Measurements from ENCODE around the gene VSIG8. TPM values are rescaled to one million over a fixed set of nuclear protein-coding genes. Genes with fewer than 3 reads are reported as not detected.

Gene VSIG8
- total RNA-seq, 1 experiment from 2014 or later = not detected

DNA sequence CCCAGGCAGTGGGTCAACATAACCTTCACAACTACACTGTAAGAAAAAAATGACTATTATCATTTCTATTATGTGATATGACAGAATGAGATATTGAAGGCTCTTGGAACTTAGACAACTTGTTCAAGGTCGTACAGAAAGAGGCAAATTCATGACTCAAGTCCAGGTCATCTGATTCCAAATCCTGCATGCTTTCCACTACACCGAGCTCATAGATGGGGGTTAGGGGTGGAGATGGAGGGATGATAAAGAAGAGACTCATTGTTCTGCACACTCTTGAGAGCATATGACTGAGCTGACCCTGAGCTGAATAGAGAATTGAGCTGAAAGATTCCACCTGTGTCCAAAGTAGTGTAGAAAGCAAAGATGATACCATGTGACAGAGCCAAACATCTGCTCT is 57.5 kb downstream of the VSIG8 start:
- no TSS peak for BruUV-seq (replicated peaks)
- Histone ChIP-seq H3K9me3 (ENCODE audit: control insufficient read depth in 1 of 2, insufficient read depth in 1 of 2, low read depth in 1 of 2, low read length in 2 of 2) (no peaks in the 10 kb centered on the region), H4K20me1 (ENCODE audit: insufficient read depth) (no peaks in the 10 kb centered on the region), H3K27ac (ENCODE audit: low read depth, low read length) (no peak overlapping the region), H3K4me3 (replicated peaks in 1 of 2; ENCODE audit: low read depth in 1 of 2, low read length in 2 of 2) (no peak overlapping the region), H3K9ac (ENCODE audit: low read length) (no peak overlapping the region), H3K79me2 (ENCODE audit: insufficient read depth, low read length) (no peaks in the 10 kb centered on the region), H2AFZ (ENCODE audit: low read depth, low read length, poor library complexity, severe bottlenecking) (no peak overlapping the region), H3K9me2 (ENCODE audit: insufficient read depth) (no peaks in the 10 kb centered on the region; the same call in 1 of the 2 replicates), H3K27me3 (ENCODE audit: insufficient read depth, low read length) (peaks cover under 1% of the 10 kb centered on the region; the same call in 1 of the 2 replicates), H3K4me2 (ENCODE audit: low read length) (no peak overlapping the region), H3K4me1 (ENCODE audit: control insufficient read depth in 1 of 2, insufficient read depth in 2 of 2, low read length in 2 of 2) (no peaks in the 10 kb centered on the region), H3K36me3 (ENCODE audit: control insufficient read depth in 1 of 2, insufficient read depth in 2 of 2, low read length in 2 of 2) (no peaks in the 10 kb centered on the region)
- ATAC-seq = no peak
- intact Hi-C loops (cut with micrococcal nuclease) = no loop called here
- RAD21 ChIA-PET (ENCODE audit: low non-redundant PET in 1 of 2, low total read pairs in 2 of 2, uncharacterized antibody in 2 of 2, unreplicated experiment in 2 of 2) = no interaction called here
- DNase-seq (ENCODE audit: low read depth, low spot score) = no peak
- POLR2A ChIA-PET = no interaction called here
- no peak for TF ChIP-seq FOSL1 (IDR thresholded peaks at IDR 0.05; ENCODE audit: low read depth)
- no peak for TF ChIP-seq CBX3 (IDR thresholded peaks at IDR 0.05; ENCODE audit: low read depth)
- TF ChIP-seq, protein P1, sequence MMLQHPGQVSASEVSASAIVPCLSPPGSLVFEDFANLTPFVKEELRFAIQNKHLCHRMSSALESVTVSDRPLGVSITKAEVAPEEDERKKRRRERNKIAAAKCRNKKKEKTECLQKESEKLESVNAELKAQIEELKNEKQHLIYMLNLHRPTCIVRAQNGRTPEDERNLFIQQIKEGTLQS (IDR thresholded peaks at IDR 0.05) = no peak
- TF ChIP-seq SP1 (IDR thresholded peaks at IDR 0.05; ENCODE audit: low read depth) = no peak
- no peak for TF ChIP-seq EZH2phosphoT487 (IDR thresholded peaks at IDR 0.05; ENCODE audit: borderline replicate concordance)
- TF ChIP-seq SRF (IDR thresholded peaks at IDR 0.05; ENCODE audit: low read depth) = no peak
- TF ChIP-seq, protein P2, sequence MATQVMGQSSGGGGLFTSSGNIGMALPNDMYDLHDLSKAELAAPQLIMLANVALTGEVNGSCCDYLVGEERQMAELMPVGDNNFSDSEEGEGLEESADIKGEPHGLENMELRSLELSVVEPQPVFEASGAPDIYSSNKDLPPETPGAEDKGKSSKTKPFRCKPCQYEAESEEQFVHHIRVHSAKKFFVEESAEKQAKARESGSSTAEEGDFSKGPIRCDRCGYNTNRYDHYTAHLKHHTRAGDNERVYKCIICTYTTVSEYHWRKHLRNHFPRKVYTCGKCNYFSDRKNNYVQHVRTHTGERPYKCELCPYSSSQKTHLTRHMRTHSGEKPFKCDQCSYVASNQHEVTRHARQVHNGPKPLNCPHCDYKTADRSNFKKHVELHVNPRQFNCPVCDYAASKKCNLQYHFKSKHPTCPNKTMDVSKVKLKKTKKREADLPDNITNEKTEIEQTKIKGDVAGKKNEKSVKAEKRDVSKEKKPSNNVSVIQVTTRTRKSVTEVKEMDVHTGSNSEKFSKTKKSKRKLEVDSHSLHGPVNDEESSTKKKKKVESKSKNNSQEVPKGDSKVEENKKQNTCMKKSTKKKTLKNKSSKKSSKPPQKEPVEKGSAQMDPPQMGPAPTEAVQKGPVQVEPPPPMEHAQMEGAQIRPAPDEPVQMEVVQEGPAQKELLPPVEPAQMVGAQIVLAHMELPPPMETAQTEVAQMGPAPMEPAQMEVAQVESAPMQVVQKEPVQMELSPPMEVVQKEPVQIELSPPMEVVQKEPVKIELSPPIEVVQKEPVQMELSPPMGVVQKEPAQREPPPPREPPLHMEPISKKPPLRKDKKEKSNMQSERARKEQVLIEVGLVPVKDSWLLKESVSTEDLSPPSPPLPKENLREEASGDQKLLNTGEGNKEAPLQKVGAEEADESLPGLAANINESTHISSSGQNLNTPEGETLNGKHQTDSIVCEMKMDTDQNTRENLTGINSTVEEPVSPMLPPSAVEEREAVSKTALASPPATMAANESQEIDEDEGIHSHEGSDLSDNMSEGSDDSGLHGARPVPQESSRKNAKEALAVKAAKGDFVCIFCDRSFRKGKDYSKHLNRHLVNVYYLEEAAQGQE (IDR thresholded peaks at IDR 0.05; ENCODE audit: low read depth) = no peak
- no peak for TF ChIP-seq EZH2 (IDR thresholded peaks at IDR 0.05)
- no peak for TF ChIP-seq SIN3A (IDR thresholded peaks at IDR 0.05; ENCODE audit: low read depth)
- TF ChIP-seq RAD21 (IDR thresholded peaks at IDR 0.05; ENCODE audit: low read depth) = no peak
- TF ChIP-seq POLR2A (IDR thresholded peaks at IDR 0.05; ENCODE audit: borderline replicate concordance, extremely low read depth, insufficient read depth, insufficient read length) = no peak
- TF ChIP-seq CEBPB (IDR thresholded peaks at IDR 0.05; ENCODE audit: low read depth) = no peak
- TF ChIP-seq TCF7L2 (IDR thresholded peaks at IDR 0.05; ENCODE audit: borderline replicate concordance, extremely low read depth, insufficient read depth, insufficient read length) = no peak
- no peak for TF ChIP-seq ZFX (IDR thresholded peaks at IDR 0.05)
- no peak for TF ChIP-seq JUND (IDR thresholded peaks at IDR 0.05)
- TF ChIP-seq, protein P3, sequence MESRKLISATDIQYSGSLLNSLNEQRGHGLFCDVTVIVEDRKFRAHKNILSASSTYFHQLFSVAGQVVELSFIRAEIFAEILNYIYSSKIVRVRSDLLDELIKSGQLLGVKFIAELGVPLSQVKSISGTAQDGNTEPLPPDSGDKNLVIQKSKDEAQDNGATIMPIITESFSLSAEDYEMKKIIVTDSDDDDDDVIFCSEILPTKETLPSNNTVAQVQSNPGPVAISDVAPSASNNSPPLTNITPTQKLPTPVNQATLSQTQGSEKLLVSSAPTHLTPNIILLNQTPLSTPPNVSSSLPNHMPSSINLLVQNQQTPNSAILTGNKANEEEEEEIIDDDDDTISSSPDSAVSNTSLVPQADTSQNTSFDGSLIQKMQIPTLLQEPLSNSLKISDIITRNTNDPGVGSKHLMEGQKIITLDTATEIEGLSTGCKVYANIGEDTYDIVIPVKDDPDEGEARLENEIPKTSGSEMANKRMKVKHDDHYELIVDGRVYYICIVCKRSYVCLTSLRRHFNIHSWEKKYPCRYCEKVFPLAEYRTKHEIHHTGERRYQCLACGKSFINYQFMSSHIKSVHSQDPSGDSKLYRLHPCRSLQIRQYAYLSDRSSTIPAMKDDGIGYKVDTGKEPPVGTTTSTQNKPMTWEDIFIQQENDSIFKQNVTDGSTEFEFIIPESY (IDR thresholded peaks at IDR 0.05; ENCODE audit: extremely low read depth, insufficient replicate concordance, low read length) = no peak
- TF ChIP-seq, protein P4, sequence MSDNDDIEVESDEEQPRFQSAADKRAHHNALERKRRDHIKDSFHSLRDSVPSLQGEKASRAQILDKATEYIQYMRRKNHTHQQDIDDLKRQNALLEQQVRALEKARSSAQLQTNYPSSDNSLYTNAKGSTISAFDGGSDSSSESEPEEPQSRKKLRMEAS (IDR thresholded peaks at IDR 0.05) = no peak
- no peak for TF ChIP-seq ZNF274 (IDR thresholded peaks at IDR 0.05; ENCODE audit: low read depth, low read length)
- TF ChIP-seq POLR2AphosphoS5 (IDR thresholded peaks at IDR 0.05; ENCODE audit: low read depth, low read length) = no peak
- CTCF ChIA-PET = interaction anchor here (1.0 to 9.3 kb wide), 2 partner anchors 8 to 86 kb away, joined by 3 to 229 read pairs; no protein-coding TSS in a partner anchor
